Mammary epithelial cell (primary cell): ENCODE results near the gene NDUFA11.

Source experiments
- EZH2 ChIP-seq: IDR thresholded peaks from 2 replicates; pipeline ENCODE4 v1.6.1; 2012; ENCODE audit warnings: low read length, inconsistent platforms, borderline replicate concordance
- TF ChIP-seq, protein P1 (sequence below), 2 donors: IDR thresholded peaks in 1 of 2; conservative IDR thresholded peaks in 1 of 2; 2 replicates each; pipeline ENCODE4 v1.5.1; 2011 to 2012; ENCODE audit warnings: inconsistent platforms in 2 of 2, low read length in 2 of 2, mild to moderate bottlenecking in 2 of 2, control low read depth in 1 of 2, low read depth in 1 of 2; ENCODE audit not compliant: insufficient read depth in 1 of 2; ENCODE audit errors: extremely low read depth in 1 of 2

DNA sequence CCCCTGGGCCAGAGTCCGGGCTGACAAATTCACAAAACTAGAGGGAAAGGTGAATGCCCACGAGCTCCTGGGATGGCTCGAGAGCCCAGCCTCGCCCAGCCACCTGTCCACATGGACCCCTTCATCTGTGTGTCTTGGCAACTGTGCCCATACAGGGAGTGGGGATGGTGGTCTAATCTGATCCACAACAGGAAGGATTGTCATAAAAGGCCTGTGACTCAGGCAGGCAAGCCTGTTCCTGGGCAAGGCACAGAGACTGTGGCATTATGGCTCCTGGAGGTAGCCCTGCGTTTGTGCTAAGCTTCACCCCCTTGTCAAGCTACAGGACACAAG is 30.4 kb upstream of the NDUFA11 start:
- TF ChIP-seq, protein P1, sequence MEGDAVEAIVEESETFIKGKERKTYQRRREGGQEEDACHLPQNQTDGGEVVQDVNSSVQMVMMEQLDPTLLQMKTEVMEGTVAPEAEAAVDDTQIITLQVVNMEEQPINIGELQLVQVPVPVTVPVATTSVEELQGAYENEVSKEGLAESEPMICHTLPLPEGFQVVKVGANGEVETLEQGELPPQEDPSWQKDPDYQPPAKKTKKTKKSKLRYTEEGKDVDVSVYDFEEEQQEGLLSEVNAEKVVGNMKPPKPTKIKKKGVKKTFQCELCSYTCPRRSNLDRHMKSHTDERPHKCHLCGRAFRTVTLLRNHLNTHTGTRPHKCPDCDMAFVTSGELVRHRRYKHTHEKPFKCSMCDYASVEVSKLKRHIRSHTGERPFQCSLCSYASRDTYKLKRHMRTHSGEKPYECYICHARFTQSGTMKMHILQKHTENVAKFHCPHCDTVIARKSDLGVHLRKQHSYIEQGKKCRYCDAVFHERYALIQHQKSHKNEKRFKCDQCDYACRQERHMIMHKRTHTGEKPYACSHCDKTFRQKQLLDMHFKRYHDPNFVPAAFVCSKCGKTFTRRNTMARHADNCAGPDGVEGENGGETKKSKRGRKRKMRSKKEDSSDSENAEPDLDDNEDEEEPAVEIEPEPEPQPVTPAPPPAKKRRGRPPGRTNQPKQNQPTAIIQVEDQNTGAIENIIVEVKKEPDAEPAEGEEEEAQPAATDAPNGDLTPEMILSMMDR (conservative IDR thresholded peaks at IDR 0.05 in 1 of 2, IDR thresholded peaks at IDR 0.05 in 1 of 2; ENCODE audit: extremely low read depth in 1 of 2, insufficient read depth in 1 of 2, low read depth in 1 of 2, low read length in 2 of 2) = no peak
- TF ChIP-seq EZH2 = no peak
